Fibroblast of the aortic adventitia (primary cell): ENCODE results near the gene ALDH8A1. TPM values are rescaled to one million over a fixed set of nuclear protein-coding genes. Genes with fewer than 3 reads are reported as not detected.
A peak's percentile ranks its signal among the peaks of the same experiment; 100 is the strongest.

Experiments used
- DNase-seq: peaks from one replicate; pipeline ENCODE4 v3.0.0-alpha.2; 2010; ENCODE audit warnings: low read depth
- H3K4me3 ChIP-seq: 2 replicates; pipeline ENCODE4 v1.5.1; 2011; ENCODE audit warnings: low read depth, mild to moderate bottlenecking, control low read depth, low read length, moderate library complexity
- total RNA-seq: library from RNA; depleted of rRNA; stranded (reverse); fragments of >200 nt; gene quantifications from 2 replicates; pipeline ENCODE4 v1.2.3, GENCODE V29; 2012; ENCODE audit warnings: low replicate concordance
- TF ChIP-seq, protein P1 (sequence below): IDR thresholded peaks from 2 replicates; pipeline ENCODE4 v1.5.1; 2011; ENCODE audit warnings: mild to moderate bottlenecking, low read length, control low read depth, inconsistent platforms; ENCODE audit not compliant: insufficient read depth

The ALDH8A1 gene
- total RNA-seq, 1 donor: 0.09 TPM

DNA sequence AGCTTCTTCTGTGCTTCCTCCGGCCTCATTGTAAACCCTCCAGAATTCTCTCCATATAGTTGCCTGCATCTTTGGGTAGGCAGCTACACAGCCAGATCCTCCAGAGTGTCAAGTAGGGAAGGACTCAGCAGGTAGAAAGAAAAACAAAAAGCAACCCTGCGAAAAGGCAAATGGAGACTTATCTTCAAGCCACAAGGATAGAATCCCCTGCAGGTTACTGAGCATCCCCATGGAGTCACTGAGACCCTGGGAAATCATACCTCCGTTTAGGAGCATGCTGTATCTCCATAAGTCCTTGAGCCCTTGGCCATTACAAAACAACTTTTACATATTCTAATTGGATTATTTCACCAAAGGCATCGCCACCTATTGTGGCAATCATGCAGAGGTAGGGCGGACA, 28.6 kb downstream of the ALDH8A1 start:
- TF ChIP-seq, protein P1, sequence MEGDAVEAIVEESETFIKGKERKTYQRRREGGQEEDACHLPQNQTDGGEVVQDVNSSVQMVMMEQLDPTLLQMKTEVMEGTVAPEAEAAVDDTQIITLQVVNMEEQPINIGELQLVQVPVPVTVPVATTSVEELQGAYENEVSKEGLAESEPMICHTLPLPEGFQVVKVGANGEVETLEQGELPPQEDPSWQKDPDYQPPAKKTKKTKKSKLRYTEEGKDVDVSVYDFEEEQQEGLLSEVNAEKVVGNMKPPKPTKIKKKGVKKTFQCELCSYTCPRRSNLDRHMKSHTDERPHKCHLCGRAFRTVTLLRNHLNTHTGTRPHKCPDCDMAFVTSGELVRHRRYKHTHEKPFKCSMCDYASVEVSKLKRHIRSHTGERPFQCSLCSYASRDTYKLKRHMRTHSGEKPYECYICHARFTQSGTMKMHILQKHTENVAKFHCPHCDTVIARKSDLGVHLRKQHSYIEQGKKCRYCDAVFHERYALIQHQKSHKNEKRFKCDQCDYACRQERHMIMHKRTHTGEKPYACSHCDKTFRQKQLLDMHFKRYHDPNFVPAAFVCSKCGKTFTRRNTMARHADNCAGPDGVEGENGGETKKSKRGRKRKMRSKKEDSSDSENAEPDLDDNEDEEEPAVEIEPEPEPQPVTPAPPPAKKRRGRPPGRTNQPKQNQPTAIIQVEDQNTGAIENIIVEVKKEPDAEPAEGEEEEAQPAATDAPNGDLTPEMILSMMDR: no peak
- no peak overlapping the region for H3K4me3 ChIP-seq
- no peak for DNase-seq

DNA sequence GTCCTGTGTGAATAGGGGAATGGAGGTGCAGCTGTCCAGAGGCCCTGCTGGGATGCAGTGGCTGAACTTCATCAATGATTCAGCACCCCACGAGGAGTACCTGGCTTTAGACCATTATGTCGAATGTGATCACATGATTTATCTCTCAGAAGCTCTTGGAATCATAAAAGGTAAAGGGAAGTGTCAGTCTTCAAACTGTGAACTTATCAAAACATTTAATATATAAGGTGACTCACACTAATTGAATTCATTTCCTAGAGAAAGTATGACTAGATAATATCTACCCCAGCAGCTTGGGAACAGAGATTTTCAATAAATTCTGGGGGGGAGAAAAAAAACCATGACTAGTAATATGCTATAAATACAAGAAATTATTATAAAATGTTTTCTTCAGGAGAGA, 29.5 kb downstream of the ALDH8A1 start:
- DNase-seq: no peak

DNA sequence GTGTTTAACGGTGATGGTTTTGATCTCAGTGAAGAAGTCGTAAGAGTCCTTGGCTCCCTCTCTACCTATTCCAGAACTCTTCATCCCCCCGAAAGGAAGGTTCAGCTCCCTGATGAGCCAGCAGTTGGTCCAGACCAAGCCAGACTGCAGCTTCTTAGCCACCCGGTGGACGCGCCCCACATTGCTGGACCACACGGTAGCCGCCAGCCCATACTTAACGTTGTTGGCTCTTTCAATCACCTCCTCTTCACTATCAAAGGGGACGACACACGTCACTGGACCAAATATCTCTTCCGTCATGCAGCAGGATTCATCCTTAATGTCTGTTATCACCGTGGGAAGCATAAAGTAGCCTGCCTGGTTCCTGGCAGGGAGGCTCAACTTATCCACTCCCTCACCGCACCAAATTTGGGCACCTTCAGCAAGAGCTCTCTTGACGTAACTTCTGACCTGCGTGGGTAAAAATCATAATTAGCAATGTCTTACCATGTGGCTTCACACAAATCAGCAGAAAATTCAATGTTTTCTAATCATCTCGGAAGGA, 31.4 kb downstream of the ALDH8A1 start:
- no peak for DNase-seq
- TF ChIP-seq, protein P1: no peak
- no peak overlapping the region for H3K4me3 ChIP-seq

More for the DNA sequence above, 29.5 kb downstream of the ALDH8A1 start:
- TF ChIP-seq, protein P1: no peak
- no peak overlapping the region for H3K4me3 ChIP-seq

DNA sequence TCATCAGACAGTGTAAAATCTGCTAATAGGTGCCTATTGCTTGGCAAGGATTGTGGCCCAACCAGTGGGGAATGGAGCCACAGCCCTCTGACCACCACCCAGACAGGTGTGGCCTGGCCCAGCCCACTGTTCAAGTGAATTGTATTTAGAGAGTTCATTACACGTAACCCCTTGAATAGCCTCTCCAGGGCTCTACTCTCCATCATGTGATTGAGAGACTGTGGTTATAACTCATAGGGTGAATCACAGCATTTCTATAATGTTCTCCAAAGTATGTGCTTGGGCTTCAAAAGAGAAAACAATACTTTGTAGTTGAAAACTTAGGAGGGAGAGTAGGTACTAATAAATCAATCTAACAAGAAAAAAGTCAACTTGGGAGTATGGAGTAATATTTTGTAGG, 38.4 kb downstream of the ALDH8A1 start:
- H3K4me3 ChIP-seq: no peak overlapping the region
- DNase-seq: peak; percentile 82
- TF ChIP-seq, protein P1: no peak

DNA sequence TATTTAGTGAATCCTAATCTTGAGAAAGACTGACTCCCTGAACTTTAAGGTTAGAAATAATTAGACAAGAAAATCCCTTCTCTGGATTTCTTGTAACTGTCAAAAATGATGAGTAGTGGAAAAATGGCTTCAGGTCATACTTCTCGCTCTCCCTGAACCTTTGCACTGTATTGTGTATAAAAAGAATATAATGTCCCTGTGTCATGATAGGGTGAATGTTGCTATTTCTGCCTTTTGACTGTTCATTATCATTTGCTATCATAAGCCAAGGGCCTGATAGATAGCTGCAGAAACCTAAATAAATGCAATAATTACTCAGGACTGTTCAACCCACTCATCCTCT, 39.3 kb downstream of the ALDH8A1 start:
- peak; percentile 53 for DNase-seq
- TF ChIP-seq, protein P1: no peak
- H3K4me3 ChIP-seq: no peak overlapping the region

DNA sequence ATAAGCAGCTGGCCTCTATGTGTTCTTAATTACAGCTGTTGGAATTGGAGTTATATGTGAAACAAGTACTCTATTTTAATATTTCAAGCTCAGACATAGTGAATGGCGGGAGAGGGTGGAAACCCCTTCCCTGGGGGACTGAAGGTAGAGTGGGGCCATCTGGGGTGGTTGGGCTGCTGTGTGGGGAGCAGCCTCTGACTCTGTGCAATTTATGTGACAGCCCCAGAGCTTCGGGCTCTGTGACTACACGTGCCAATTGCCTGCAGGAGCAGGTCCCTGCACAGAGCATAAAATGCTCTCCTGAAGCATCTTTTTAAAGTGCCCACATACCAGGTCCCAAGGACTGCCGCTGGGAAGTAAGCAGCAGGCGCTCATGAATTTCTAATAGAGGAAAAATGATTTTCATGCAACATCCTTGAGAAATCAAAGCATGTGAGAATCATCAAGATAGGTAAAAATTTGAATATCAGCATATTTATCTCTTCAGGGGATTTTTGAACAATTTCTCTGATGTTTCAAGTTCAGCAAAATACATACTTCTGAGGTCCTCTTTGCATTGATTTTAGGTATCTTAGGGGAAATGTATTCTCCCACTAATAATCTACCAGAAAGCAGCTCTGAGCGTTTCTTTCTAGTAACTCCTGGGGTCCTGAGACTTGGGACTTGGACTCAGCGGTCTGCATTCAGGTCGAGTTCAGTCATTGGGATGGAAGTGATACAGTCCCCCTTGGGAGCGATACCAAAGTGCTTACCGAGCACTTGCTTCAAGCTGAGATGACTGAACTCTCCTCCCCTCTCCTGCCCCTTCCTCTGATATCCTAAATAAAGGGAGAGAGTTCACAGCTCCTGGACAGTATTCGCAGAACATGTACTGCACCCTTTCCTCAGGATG, 40.0 kb downstream of the ALDH8A1 start:
- no peak overlapping the region for H3K4me3 ChIP-seq
- TF ChIP-seq, protein P1: no peak
- peak; percentile 54 for DNase-seq
